Measurements from ENCODE around the gene SMYD3. TPM values are rescaled to one million over a fixed set of nuclear protein-coding genes. Genes with fewer than 3 reads are reported as not detected.

The SMYD3 gene
- total RNA-seq, 1 donor = 171 TPM

- TF ChIP-seq, protein P1, sequence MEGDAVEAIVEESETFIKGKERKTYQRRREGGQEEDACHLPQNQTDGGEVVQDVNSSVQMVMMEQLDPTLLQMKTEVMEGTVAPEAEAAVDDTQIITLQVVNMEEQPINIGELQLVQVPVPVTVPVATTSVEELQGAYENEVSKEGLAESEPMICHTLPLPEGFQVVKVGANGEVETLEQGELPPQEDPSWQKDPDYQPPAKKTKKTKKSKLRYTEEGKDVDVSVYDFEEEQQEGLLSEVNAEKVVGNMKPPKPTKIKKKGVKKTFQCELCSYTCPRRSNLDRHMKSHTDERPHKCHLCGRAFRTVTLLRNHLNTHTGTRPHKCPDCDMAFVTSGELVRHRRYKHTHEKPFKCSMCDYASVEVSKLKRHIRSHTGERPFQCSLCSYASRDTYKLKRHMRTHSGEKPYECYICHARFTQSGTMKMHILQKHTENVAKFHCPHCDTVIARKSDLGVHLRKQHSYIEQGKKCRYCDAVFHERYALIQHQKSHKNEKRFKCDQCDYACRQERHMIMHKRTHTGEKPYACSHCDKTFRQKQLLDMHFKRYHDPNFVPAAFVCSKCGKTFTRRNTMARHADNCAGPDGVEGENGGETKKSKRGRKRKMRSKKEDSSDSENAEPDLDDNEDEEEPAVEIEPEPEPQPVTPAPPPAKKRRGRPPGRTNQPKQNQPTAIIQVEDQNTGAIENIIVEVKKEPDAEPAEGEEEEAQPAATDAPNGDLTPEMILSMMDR (IDR thresholded peaks at IDR 0.05; ENCODE audit: extremely low read depth, low read depth, low read length) = no peak
- H3K4me2 ChIP-seq (ENCODE audit: insufficient read depth, low read length) = no peak overlapping the region
- H4K20me1 ChIP-seq (ENCODE audit: insufficient read depth, low read length) = no peaks in the 10 kb centered on the region
- H3K4me1 ChIP-seq (ENCODE audit: insufficient read depth, low read length) = no peaks in the 10 kb centered on the region
- H3K9me3 ChIP-seq (ENCODE audit: low read depth, low read length) = no peaks in the 10 kb centered on the region
- H2AFZ ChIP-seq (ENCODE audit: low read length) = no peak overlapping the region
- no peak overlapping the region for H3K27ac ChIP-seq (ENCODE audit: low read depth, low read length)
- no peaks in the 10 kb centered on the region for H3K79me2 ChIP-seq (ENCODE audit: insufficient read depth, low read length)
- no peaks in the 10 kb centered on the region for H3K27me3 ChIP-seq (ENCODE audit: insufficient read depth, low read length)
- DNase-seq (ENCODE audit: insufficient read length, low spot score, missing footprints) = peak; percentile 47
- no peak overlapping the region for H3K4me3 ChIP-seq (ENCODE audit: insufficient read depth, low read length)
- H3K36me3 ChIP-seq (ENCODE audit: insufficient read depth, low read length) = no peaks in the 10 kb centered on the region
These were observed 469.2 kb downstream of the SMYD3 start for GRCh38 chr1:246037832-246038231.

DNA sequence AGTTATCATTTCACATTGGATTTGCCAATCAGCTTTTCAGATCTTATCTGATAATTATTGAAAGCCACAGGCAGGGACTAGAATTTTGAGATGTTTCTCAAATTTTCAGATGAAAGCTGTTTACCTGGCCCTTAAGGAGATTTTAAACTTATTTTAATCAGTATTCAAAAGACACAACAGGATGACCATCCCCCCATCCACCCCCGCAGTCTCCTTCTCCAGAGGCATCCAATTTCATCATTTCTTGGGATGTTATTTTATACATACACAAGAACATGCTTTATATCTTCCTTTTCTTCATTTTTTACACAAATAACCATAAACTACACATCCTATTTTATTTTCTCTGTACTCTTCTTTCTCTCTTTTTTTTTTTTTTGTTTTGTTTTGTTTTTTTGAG is 470.9 kb downstream of the SMYD3 start:
- H3K36me3 ChIP-seq (ENCODE audit: insufficient read depth, low read length) = no peaks in the 10 kb centered on the region
- no peaks in the 10 kb centered on the region for H3K27me3 ChIP-seq (ENCODE audit: insufficient read depth, low read length)
- no peak overlapping the region for H3K27ac ChIP-seq (ENCODE audit: low read depth, low read length)
- H3K4me1 ChIP-seq (ENCODE audit: insufficient read depth, low read length) = no peaks in the 10 kb centered on the region
- no peak overlapping the region for H3K4me2 ChIP-seq (ENCODE audit: insufficient read depth, low read length)
- no peak overlapping the region for H3K4me3 ChIP-seq (ENCODE audit: insufficient read depth, low read length)
- no peaks in the 10 kb centered on the region for H3K79me2 ChIP-seq (ENCODE audit: insufficient read depth, low read length)
- peaks cover 2% of the 10 kb centered on the region for H4K20me1 ChIP-seq (ENCODE audit: insufficient read depth, low read length)
- DNase-seq (ENCODE audit: insufficient read length, low spot score, missing footprints) = no peak
- no peak overlapping the region for H2AFZ ChIP-seq (ENCODE audit: low read length)
- TF ChIP-seq, protein P1 (IDR thresholded peaks at IDR 0.05; ENCODE audit: extremely low read depth, low read depth, low read length) = no peak
- no peaks in the 10 kb centered on the region for H3K9me3 ChIP-seq (ENCODE audit: low read depth, low read length)

GRCh38 chr1:246035060-246035541 is 472.0 kb downstream of the SMYD3 start:
- Histone ChIP-seq H2AFZ (ENCODE audit: low read length) (no peak overlapping the region), H3K27ac (ENCODE audit: low read depth, low read length) (no peak overlapping the region), H3K27me3 (ENCODE audit: insufficient read depth, low read length) (no peaks in the 10 kb centered on the region), H3K9me3 (ENCODE audit: low read depth, low read length) (no peaks in the 10 kb centered on the region), H3K4me2 (ENCODE audit: insufficient read depth, low read length) (peak overlapping the region; percentile 56), H3K36me3 (ENCODE audit: insufficient read depth, low read length) (no peaks in the 10 kb centered on the region), H4K20me1 (ENCODE audit: insufficient read depth, low read length) (peaks cover 2% of the 10 kb centered on the region), H3K79me2 (ENCODE audit: insufficient read depth, low read length) (no peaks in the 10 kb centered on the region), H3K4me3 (ENCODE audit: insufficient read depth, low read length) (peak overlapping the region; percentile 51), H3K4me1 (ENCODE audit: insufficient read depth, low read length) (no peaks in the 10 kb centered on the region)
- DNase-seq (ENCODE audit: insufficient read length, low spot score, missing footprints) = peak; percentile 46
- TF ChIP-seq, protein P1 (IDR thresholded peaks at IDR 0.05; ENCODE audit: extremely low read depth, low read depth, low read length) = no peak

- no peak overlapping the region for H2AFZ ChIP-seq (ENCODE audit: low read length)
These were observed 472.4 kb downstream of the SMYD3 start for GRCh38 chr1:246034630-246035029.

More at GRCh38 chr1:246034630-246035029, 472.4 kb downstream of the SMYD3 start:
- TF ChIP-seq, protein P1 (IDR thresholded peaks at IDR 0.05; ENCODE audit: extremely low read depth, low read depth, low read length) = no peak
- H4K20me1 ChIP-seq (ENCODE audit: insufficient read depth, low read length) = peaks cover 2% of the 10 kb centered on the region
- no peaks in the 10 kb centered on the region for H3K9me3 ChIP-seq (ENCODE audit: low read depth, low read length)
- H3K36me3 ChIP-seq (ENCODE audit: insufficient read depth, low read length) = no peaks in the 10 kb centered on the region
- no peaks in the 10 kb centered on the region for H3K27me3 ChIP-seq (ENCODE audit: insufficient read depth, low read length)
- no peak for DNase-seq (ENCODE audit: insufficient read length, low spot score, missing footprints)
- no peaks in the 10 kb centered on the region for H3K79me2 ChIP-seq (ENCODE audit: insufficient read depth, low read length)
- H3K27ac ChIP-seq (ENCODE audit: low read depth, low read length) = no peak overlapping the region
- no peak overlapping the region for H3K4me3 ChIP-seq (ENCODE audit: insufficient read depth, low read length)
- H3K4me2 ChIP-seq (ENCODE audit: insufficient read depth, low read length) = no peak overlapping the region
- no peaks in the 10 kb centered on the region for H3K4me1 ChIP-seq (ENCODE audit: insufficient read depth, low read length)
